ENCODE measurements around the gene LOXL1.

- TF ChIP-seq POLR2A (IDR thresholded peaks at IDR 0.05) (no peak), CTCF (IDR thresholded peaks at IDR 0.05) (no peak), POLR2AphosphoS5 (IDR thresholded peaks at IDR 0.05) (no peak)
Measured at GRCh38 chr15:73968461-73968860, 42.2 kb downstream of the LOXL1 start.

Measured in prostate gland (tissue), 2 donors.